Heart left ventricle (tissue), 16 donors: ENCODE data around the gene KDM2A. TPM values are rescaled to one million over a fixed set of nuclear protein-coding genes. Genes with fewer than 3 reads are reported as not detected.
A peak's percentile ranks its signal among the peaks of the same experiment; 100 is the strongest.

ENCODE experiments used
- ATAC-seq, 4 donors: fragments of 200-7000 bp; cut with Tn5 transposase; one replicate each; pipeline ENCODE4 v1.9.1; 2020 to 2022; ENCODE audit warnings: moderate library complexity in 4 of 4, mild to moderate bottlenecking in 3 of 4, moderate number of reproducible peaks in 1 of 4
- DNase-seq, 5 donors: peaks; one replicate each; pipeline ENCODE4 v3.0.0-alpha.2; 2020
- H3K27ac ChIP-seq, 12 donors: fragments of 200-600 bp; sonication (generic) in 4 of 12; one replicate each; pipeline versions ENCODE4 v1.5.0 to v1.8.0; 2016 to 2022; ENCODE audit warnings: mild to moderate bottlenecking in 2 of 12
- H3K27me3 ChIP-seq, 9 donors: fragments of 200-600 bp; sonication (generic) in 2 of 9; one replicate each; pipeline versions ENCODE4 v1.5.1 to v1.8.0; 2016 to 2022; ENCODE audit warnings: mild to moderate bottlenecking in 3 of 9
- H3K36me3 ChIP-seq, 9 donors: fragments of 200-600 bp; sonication (generic) in 2 of 9; one replicate each; pipeline versions ENCODE4 v1.5.0 to v1.8.0; 2018 to 2022; ENCODE audit warnings: mild to moderate bottlenecking in 2 of 9
- H3K4me1 ChIP-seq, 12 donors: fragments of 200-600 bp; sonication (generic) in 4 of 12; one replicate each; pipeline versions ENCODE4 v1.5.0 to v1.8.0; 2016 to 2022; ENCODE audit warnings: mild to moderate bottlenecking in 3 of 12
- H3K4me3 ChIP-seq, 12 donors: fragments of 200-600 bp; sonication (generic) in 4 of 12; one replicate each; pipeline versions ENCODE4 v1.5.0 to v1.8.0; 2017 to 2022; ENCODE audit warnings: mild to moderate bottlenecking in 9 of 12, moderate library complexity in 4 of 12
- H3K9me3 ChIP-seq, 12 donors: fragments of 200-600 bp; sonication (generic) in 4 of 12; one replicate each; pipeline versions ENCODE4 v1.5.0 to v1.8.0; 2016 to 2022; ENCODE audit warnings: mild to moderate bottlenecking in 1 of 12
- CTCF ChIP-seq, 12 donors: fragments of 200-600 bp; sonication (generic) in 4 of 12; IDR thresholded peaks; one replicate each; pipeline versions ENCODE4 v1.5.0 to v1.8.0; 2018 to 2022; ENCODE audit warnings: antibody characterized with exemption in 12 of 12, mild to moderate bottlenecking in 5 of 12
- POLR2A ChIP-seq, 2 donors: fragments of 450-650 bp; IDR thresholded peaks; one replicate each; pipeline ENCODE4 v1.6.1; 2017; ENCODE audit warnings: antibody characterized with exemption in 2 of 2, mild to moderate bottlenecking in 2 of 2, moderate library complexity in 2 of 2
- WGBS, 4 donors: extraction: QIAGEN DNeasy Blood & Tissue Kit in 2 of 4; methylation state at CpG; one replicate each; pipeline versions ENCODE4 v1.1.5 to v1.1.7; 2013 to 2018; 5-methylcytosine and 5-hydroxymethylcytosine counted together
- intact Hi-C, 10 donors: fragments of 100-400 bp; cut with DNase I; formaldehyde crosslinking; loops; one replicate each; pipeline versions ENCODE4 v1.11.1 to v1.14.2; 2022
- polyA plus RNA-seq, 2 donors: library from polyadenylated mRNA; stranded (reverse); fragments of 200-250 nt; gene quantifications; one replicate each; pipeline ENCODE4 v1.2.3, GENCODE V29; 2013
- total RNA-seq, 9 donors: library from RNA; depleted of rRNA in 2 of 9; stranded (reverse); fragments of >200 nt in 2 of 9; fragmentation: NEBNext Ultra II Directional in 3 of 9; extraction: Animal tissue kit (Norgen Biotek cat#: 25700) in 3 of 9; gene quantifications; one replicate each; pipeline versions ENCODE4 v1.1.0 to v1.2.4, GENCODE V29; 2016 to 2023
- donor health status: ischemic (EF 13 %, LVEDD 7.1; RV severe dilation, severe dysfunction).
- donor health status: healthy with polysubstance abuse.
- donor health status: DM: no; HTN: yes; CAD: no.
- donor health status: DM: no; HTN: no; CAD: no.
- donor health status: ischemic (EF 25% LVEDD 6.9; RV normal size, moderate dysfunction).
- donor health status: ischemic (EF 25% LVEDD 5.7; RV mildly dilated, moderate dysfunction).
- donor health status: healthy.
- donor health status: DM: yes; HTN: yes; CAD: no.
- donor health status: ischemic (EF 35%, LVEDD 5.7; RV mildly dilated, moderate dysfunction).
- donor health status: nonischemic (EF 11% LVEDD 7.7; RV severe dilation, severe dysfunction).
- donor health status: DM: yes; HTN: yes; CAD: no.
- donor health status: PGD.
- donor health status: ischemic (EF 29% LVEDD 5.4; RV normal size, mild dysfunction).
- donor health status: nonischemic (EF 23%, LVEDD 6.1; RV moderate dilation, normal function).

Gene KDM2A
- total and polyA plus RNA-seq, 11 donors: 23.4 to 66.4 (median 37.3) TPM

DNA sequence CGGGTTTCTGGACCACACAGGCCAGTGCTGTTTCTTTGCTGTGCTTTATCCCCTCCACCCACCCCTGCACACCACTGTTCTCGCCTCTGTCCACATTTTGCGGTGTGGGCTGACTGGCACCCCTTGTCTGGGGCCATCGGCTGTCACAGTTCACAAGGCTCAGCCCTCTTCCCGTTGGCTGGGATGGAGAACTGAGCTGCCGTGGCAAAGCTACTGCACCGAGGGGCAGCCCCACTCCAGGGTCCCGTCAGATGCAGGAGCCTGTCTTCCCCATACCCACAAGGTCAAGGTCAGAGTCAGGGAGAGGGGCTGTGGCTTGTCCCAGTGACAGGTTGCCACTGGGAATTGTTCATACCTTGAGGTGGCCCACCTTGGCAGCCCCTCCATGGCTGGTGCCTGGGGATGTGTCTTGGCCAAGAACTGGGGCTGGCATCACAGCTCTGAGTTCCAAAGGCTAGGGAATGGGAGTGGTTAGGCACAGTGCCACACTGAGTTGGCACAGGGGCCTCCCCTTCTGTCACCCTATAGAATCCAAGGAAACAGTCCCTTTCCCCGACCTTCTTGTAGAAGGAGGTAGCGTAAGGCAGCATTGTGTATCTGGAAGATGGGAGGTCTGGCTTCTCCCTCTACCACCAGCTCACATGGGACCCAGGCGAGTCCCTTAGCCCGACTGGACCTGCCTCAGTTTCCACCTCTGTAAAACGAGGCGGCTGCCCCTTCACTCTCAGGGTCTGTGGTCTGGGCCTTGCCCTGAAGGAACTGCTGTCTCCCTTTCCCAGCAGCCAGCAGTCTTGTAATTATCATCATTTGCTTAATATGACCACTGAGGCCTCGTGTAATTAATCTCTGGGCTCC, 150.6 kb downstream of the KDM2A start:
- H3K36me3 ChIP-seq: peaks cover 0 to 24% (median 2%) of the 10 kb centered on the region in 9 donors
- peak overlapping the region; percentile 60 to 100 (median 85) for H3K27ac ChIP-seq
- H3K27me3 ChIP-seq: no peaks in the 10 kb centered on the region
- WGBS, 4 donors: 30 to 35% (median 33%) methylated on average over 12 to 15 of the region's 15 CpGs
- H3K9me3 ChIP-seq: no peaks in the 10 kb centered on the region
- DNase-seq (peak in 4 of 5 donors; percentile 43 to 67 (median 56)), ATAC-seq (no peak)
- peak overlapping the region in 11 of 12 donors; percentile 12 to 99 (median 37) for H3K4me3 ChIP-seq
- TF ChIP-seq POLR2A (IDR thresholded peaks at IDR 0.05) (no peak), CTCF (IDR thresholded peaks at IDR 0.05) (no peak)
- intact Hi-C loops: loop anchor here in 4 of 10 donors (2.0 to 5.0 kb wide), 4 partner anchors 19 to 118 kb away; partner anchors contain the start of genes ANKRD13D (in 1 of the 4) and SSH3 (in 1 of the 4)
- peaks cover 45 to 84% (median 80%) of the 10 kb centered on the region in 12 donors for H3K4me1 ChIP-seq

DNA sequence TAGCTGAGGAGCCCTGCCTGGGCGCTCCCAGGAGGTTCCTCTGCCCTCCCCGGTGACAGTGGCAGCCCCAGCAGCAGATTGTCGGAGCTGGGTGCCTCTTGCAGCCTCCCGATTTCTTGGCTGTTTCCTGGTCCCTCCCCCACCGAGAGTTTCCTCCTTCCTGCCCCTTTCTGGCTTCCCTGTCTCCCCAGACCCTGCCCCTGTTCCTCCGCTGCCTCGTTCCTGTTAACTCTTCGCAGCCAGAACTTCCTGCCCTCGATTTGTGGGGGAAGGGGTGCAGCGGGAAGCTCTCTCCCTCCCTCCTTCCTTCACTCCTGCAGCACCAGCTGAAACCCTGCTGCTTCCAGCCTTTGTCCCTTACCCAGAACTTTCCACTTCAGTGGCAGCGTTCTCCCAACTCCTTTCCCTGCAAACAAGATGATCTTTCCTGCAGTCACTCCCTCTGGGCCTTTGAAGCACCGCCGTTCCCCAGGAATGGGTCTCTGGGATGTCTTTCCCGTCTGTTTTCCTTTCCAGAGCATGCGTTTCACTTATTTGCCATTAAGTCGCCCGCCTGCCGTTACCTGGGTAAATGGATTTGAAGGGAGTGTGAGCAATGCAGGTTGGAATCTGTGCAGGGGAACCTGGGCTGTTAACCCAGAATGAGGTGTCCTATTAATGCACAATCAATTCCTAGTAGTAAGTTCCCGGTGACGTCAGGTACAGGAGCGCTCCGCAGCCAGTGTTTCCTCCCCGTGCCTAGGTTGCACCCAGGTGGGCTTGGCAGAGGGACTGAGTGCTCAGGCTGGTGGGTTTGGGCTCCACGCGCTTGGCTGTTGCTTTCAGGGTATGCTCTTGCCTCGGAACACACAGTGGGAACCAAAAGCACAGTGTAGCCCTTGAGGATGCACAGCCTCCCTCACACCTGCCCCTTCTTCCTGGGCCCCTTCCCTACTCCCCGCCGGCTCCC, 151.5 kb downstream of the KDM2A start:
- Histone ChIP-seq H3K4me1 (peaks cover 45 to 93% (median 89%) of the 10 kb centered on the region in 12 donors), H3K27ac (peak overlapping the region; percentile 60 to 100 (median 85)), H3K4me3 (peak overlapping the region in 11 of 12 donors; percentile 12 to 99 (median 37)), H3K36me3 (peaks cover 0 to 26% (median 2%) of the 10 kb centered on the region in 9 donors), H3K27me3 (no peaks in the 10 kb centered on the region), H3K9me3 (no peaks in the 10 kb centered on the region)
- peak; percentile 68 to 85 (median 75) for DNase-seq
- TF ChIP-seq POLR2A (IDR thresholded peaks at IDR 0.05) (no peak), CTCF (IDR thresholded peaks at IDR 0.05) (no peak)
- WGBS, 4 donors: 39 to 46% (median 43%) methylated on average over 28 of the region's 28 CpGs
- intact Hi-C loops: loop anchor here in 1 of 10 donors (2.0 kb wide), 1 partner anchor 18 kb away; the partner anchor contains the start of gene ANKRD13D
- ATAC-seq: peak in 3 of 4 donors; percentile 3 to 31 (median 11)

DNA sequence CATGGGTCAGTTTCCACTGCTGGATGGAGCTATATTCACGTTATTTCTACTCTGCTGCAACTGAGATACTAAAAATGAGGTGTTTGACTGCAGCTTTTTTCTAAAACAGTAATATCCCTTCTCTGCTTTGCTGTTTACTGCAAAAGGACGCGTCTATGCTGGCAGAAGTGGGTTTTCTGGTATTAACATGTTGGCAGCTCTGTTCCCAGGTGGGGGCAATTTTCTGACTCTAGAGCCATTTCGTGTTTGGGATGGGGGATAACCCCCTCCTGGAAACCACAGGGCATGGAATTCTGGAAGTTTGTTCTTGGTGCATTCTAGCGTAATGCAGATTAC, 152.1 kb downstream of the KDM2A start:
- intact Hi-C loops: loop anchor here in 1 of 10 donors (2.0 kb wide), 1 partner anchor 18 kb away; the partner anchor contains the start of gene ANKRD13D
- 68 to 76% (median 72%) methylated on average over 5 of the region's 5 CpGs for WGBS, 4 donors
- Histone ChIP-seq H3K27me3 (no peaks in the 10 kb centered on the region), H3K36me3 (peaks cover 0 to 29% (median 2%) of the 10 kb centered on the region in 9 donors), H3K4me1 (peaks cover 50 to 94% (median 90%) of the 10 kb centered on the region in 12 donors), H3K9me3 (no peaks in the 10 kb centered on the region), H3K4me3 (peak overlapping the region in 6 of 12 donors; percentile 29 to 99 (median 96)), H3K27ac (peak overlapping the region in 10 of 12 donors; percentile 78 to 100 (median 90))
- ATAC-seq: no peak
- no peak for TF ChIP-seq POLR2A (IDR thresholded peaks at IDR 0.05)
- no peak for TF ChIP-seq CTCF (IDR thresholded peaks at IDR 0.05)
- DNase-seq: peak in 1 of 5 donors; percentile 6
